ENCODE data around the gene DENND1B.
A peak's percentile ranks its signal among the peaks of the same experiment; 100 is the strongest.

Gene DENND1B

GRCh38 chr1:197546989-197547388 is 228.3 kb downstream of the DENND1B start:
- H3K4me3 ChIP-seq (ENCODE audit: low read length): no peak overlapping the region
- no peak for TF ChIP-seq CTCF (conservative IDR thresholded peaks at IDR 0.05; ENCODE audit: low read length)
- no peak for DNase-seq (ENCODE audit: low read depth)

GRCh38 chr1:197544553-197544952 is 230.7 kb downstream of the DENND1B start:
- no peak for TF ChIP-seq CTCF (conservative IDR thresholded peaks at IDR 0.05; ENCODE audit: low read length)
- H3K4me3 ChIP-seq (ENCODE audit: low read length): no peak overlapping the region
- no peak for DNase-seq (ENCODE audit: low read depth)

- H3K4me3 ChIP-seq (ENCODE audit: low read length): no peak overlapping the region
- TF ChIP-seq CTCF (conservative IDR thresholded peaks at IDR 0.05; ENCODE audit: low read length): no peak
- no peak for DNase-seq (ENCODE audit: low read depth)
These were observed 231.2 kb downstream of the DENND1B start for GRCh38 chr1:197544130-197544529.

GRCh38 chr1:197541411-197541810 is 233.9 kb downstream of the DENND1B start:
- no peak overlapping the region for H3K4me3 ChIP-seq (ENCODE audit: low read length)
- TF ChIP-seq CTCF (conservative IDR thresholded peaks at IDR 0.05; ENCODE audit: low read length): no peak
- no peak for DNase-seq (ENCODE audit: low read depth)

- TF ChIP-seq CTCF (conservative IDR thresholded peaks at IDR 0.05; ENCODE audit: low read length): peak; percentile 64
These were observed 248.4 kb downstream of the DENND1B start for GRCh38 chr1:197526736-197527371.

GRCh38 chr1:197521118-197521739 is 254.1 kb downstream of the DENND1B start:
- peak; percentile 82 for TF ChIP-seq CTCF (conservative IDR thresholded peaks at IDR 0.05; ENCODE audit: low read length)
- DNase-seq (ENCODE audit: low read depth): peak; percentile 47
- no peak overlapping the region for H3K4me3 ChIP-seq (ENCODE audit: low read length)

More at GRCh38 chr1:197526736-197527371, 248.4 kb downstream of the DENND1B start:
- DNase-seq (ENCODE audit: low read depth): peak; percentile 45
- no peak overlapping the region for H3K4me3 ChIP-seq (ENCODE audit: low read length)

- no peak overlapping the region for H3K4me3 ChIP-seq (ENCODE audit: low read length)
- TF ChIP-seq CTCF (conservative IDR thresholded peaks at IDR 0.05; ENCODE audit: low read length): peak; percentile 57
- peak; percentile 15 for DNase-seq (ENCODE audit: low read depth)
These were observed 255.4 kb downstream of the DENND1B start for GRCh38 chr1:197519741-197520334.
